ENCODE data around the gene MAP2K5.
"Not testable (repeated sequence)": the region's sequence is repeated elsewhere in the genome, so short reads cannot be mapped to it uniquely, and the experiment has no call there.

The MAP2K5 gene

GRCh38 chr15:67605871-67606270 is 63.4 kb downstream of the MAP2K5 start:
- DNase-seq, result no peak

GRCh38 chr15:67606742-67607141 is 64.2 kb downstream of the MAP2K5 start:
- DNase-seq, result no peak

GRCh38 chr15:67607329-67607728 is 64.8 kb downstream of the MAP2K5 start:
- DNase-seq, result no peak

- DNase-seq, result no peak
Measured at GRCh38 chr15:67607959-67608637, 65.6 kb downstream of the MAP2K5 start.

GRCh38 chr15:67608638-67608959 is 66.1 kb downstream of the MAP2K5 start:
- DNase-seq, result no peak

- no peak for DNase-seq
Measured at GRCh38 chr15:67611370-67612369, 69.2 kb downstream of the MAP2K5 start.

GRCh38 chr15:67613211-67613610 is 70.7 kb downstream of the MAP2K5 start:
- DNase-seq, result no peak

- DNase-seq, result no peak
Measured at GRCh38 chr15:67613708-67614107, 71.2 kb downstream of the MAP2K5 start.

- DNase-seq, result not testable (repeated sequence)
Measured at GRCh38 chr15:67615131-67615534, 72.6 kb downstream of the MAP2K5 start.

- DNase-seq, result no peak
Measured at GRCh38 chr15:67618297-67618696, 75.8 kb downstream of the MAP2K5 start.

- no peak for DNase-seq
Measured at GRCh38 chr15:67622110-67622509, 79.6 kb downstream of the MAP2K5 start.

GRCh38 chr15:67632261-67632660 is 89.8 kb downstream of the MAP2K5 start:
- no peak for DNase-seq

- DNase-seq, result not testable (repeated sequence)
Measured at GRCh38 chr15:67635950-67636349, 93.4 kb downstream of the MAP2K5 start.

- no peak for DNase-seq
Measured at GRCh38 chr15:67639591-67639990, 97.1 kb downstream of the MAP2K5 start.

GRCh38 chr15:67641453-67641852 is 99.0 kb downstream of the MAP2K5 start:
- no peak for DNase-seq

GRCh38 chr15:67646847-67647246 is 104.3 kb downstream of the MAP2K5 start:
- DNase-seq, result no peak

- DNase-seq, result no peak
Measured at GRCh38 chr15:67652586-67652985, 110.1 kb downstream of the MAP2K5 start.

GRCh38 chr15:67660446-67660845 is 117.9 kb downstream of the MAP2K5 start:
- DNase-seq, result no peak

GRCh38 chr15:67660874-67661606 is 118.5 kb downstream of the MAP2K5 start:
- DNase-seq, result no peak

GRCh38 chr15:67670647-67671305 is 128.3 kb downstream of the MAP2K5 start:
- DNase-seq, result no peak

- not testable (repeated sequence) for DNase-seq
Measured at GRCh38 chr15:67672834-67673233, 130.3 kb downstream of the MAP2K5 start.

- no peak for DNase-seq
Measured at GRCh38 chr15:67674983-67675382, 132.5 kb downstream of the MAP2K5 start.

- no peak for DNase-seq
Measured at GRCh38 chr15:67678089-67678488, 135.6 kb downstream of the MAP2K5 start.
